Pulmonary artery endothelial cell (primary cell): ENCODE measurements around the gene AMOTL1. TPM values are rescaled to one million over a fixed set of nuclear protein-coding genes. Genes with fewer than 3 reads are reported as not detected.

Source experiments
- DNase-seq: peaks from one replicate; pipeline ENCODE4 v3.0.0-alpha.2; 2011; ENCODE audit warnings: low read depth, low spot score
- total RNA-seq: library from RNA; depleted of rRNA; stranded (reverse); fragments of >200 nt; gene quantifications from 2 replicates; pipeline ENCODE4 v1.2.3, GENCODE V29; 2014

The AMOTL1 gene
- total RNA-seq, 1 donor from 2014 or later, result 49.5 TPM

GRCh38 chr11:94768602-94769541 is 716 bp downstream of the AMOTL1 start:
- DNase-seq, result no peak

GRCh38 chr11:94769880-94770279 is 1.7 kb downstream of the AMOTL1 start:
- DNase-seq, result no peak

GRCh38 chr11:94770563-94771120 is 2.5 kb downstream of the AMOTL1 start:
- no peak for DNase-seq

- no peak for DNase-seq
Measured at GRCh38 chr11:94771390-94771789, 3.2 kb downstream of the AMOTL1 start.

GRCh38 chr11:94771951-94772350 is 3.8 kb downstream of the AMOTL1 start:
- DNase-seq, result no peak

- DNase-seq, result no peak
Measured at GRCh38 chr11:94773842-94774241, 5.7 kb downstream of the AMOTL1 start.

GRCh38 chr11:94774345-94774744 is 6.2 kb downstream of the AMOTL1 start:
- DNase-seq, result no peak

- DNase-seq, result no peak
Measured at GRCh38 chr11:94775567-94776327, 7.6 kb downstream of the AMOTL1 start.

- no peak for DNase-seq
Measured at GRCh38 chr11:94776351-94777321, 8.5 kb downstream of the AMOTL1 start.

- no peak for DNase-seq
Measured at GRCh38 chr11:94780432-94780831, 12.3 kb downstream of the AMOTL1 start.

- no peak for DNase-seq
Measured at GRCh38 chr11:94781837-94782236, 13.7 kb downstream of the AMOTL1 start.

GRCh38 chr11:94782446-94782845 is 14.3 kb downstream of the AMOTL1 start:
- no peak for DNase-seq

- DNase-seq, result no peak
Measured at GRCh38 chr11:94784884-94785283, 16.7 kb downstream of the AMOTL1 start.

- DNase-seq, result no peak
Measured at GRCh38 chr11:94785509-94785908, 17.4 kb downstream of the AMOTL1 start.

GRCh38 chr11:94786264-94787126 is 18.3 kb downstream of the AMOTL1 start:
- no peak for DNase-seq

- DNase-seq, result no peak
Measured at GRCh38 chr11:94787801-94788200, 19.6 kb downstream of the AMOTL1 start.

- DNase-seq, result no peak
Measured at GRCh38 chr11:94788396-94788795, 20.2 kb downstream of the AMOTL1 start.

- no peak for DNase-seq
Measured at GRCh38 chr11:94790197-94790596, 22.0 kb downstream of the AMOTL1 start.

- no peak for DNase-seq
Measured at GRCh38 chr11:94790661-94791180, 22.6 kb downstream of the AMOTL1 start.
